Measurements from ENCODE around the gene PLAU.
"Not testable (repeated sequence)": the region's sequence is repeated elsewhere in the genome, so short reads cannot be mapped to it uniquely, and the experiment has no call there.

PLAU gene

GRCh38 chr10:73963533-73963932, 52.6 kb downstream of the PLAU start:
- not testable (repeated sequence) for H3K23ac ChIP-seq (ENCODE audit: low read length); H2AK5ac ChIP-seq (ENCODE audit: low read length); H2BK120ac ChIP-seq (ENCODE audit: insufficient read depth, low read length, poor library complexity); H4K8ac ChIP-seq (ENCODE audit: low read depth, low read length); H3K18ac ChIP-seq (ENCODE audit: low read length); H3K27me3 ChIP-seq (ENCODE audit: insufficient read depth, low read length); H3K4me3 ChIP-seq (ENCODE audit: low read depth, low read length); H3K4me2 ChIP-seq (ENCODE audit: low read length); H2BK5ac ChIP-seq (ENCODE audit: low read depth, low read length, poor library complexity); H3K27ac ChIP-seq (ENCODE audit: low read depth, low read length); H3K14ac ChIP-seq (ENCODE audit: low read length); H3K79me2 ChIP-seq (ENCODE audit: control insufficient read depth, insufficient read depth, low read length, poor library complexity); H3K4ac ChIP-seq (ENCODE audit: low read depth, low read length); DNase-seq; H4K91ac ChIP-seq (ENCODE audit: low read depth, low read length); H3K9ac ChIP-seq (ENCODE audit: low read length); H2AFZ ChIP-seq (ENCODE audit: insufficient read depth, low read length, poor library complexity); H2BK12ac ChIP-seq (ENCODE audit: low read length); H4K12ac ChIP-seq (ENCODE audit: low read depth, low read length); H3K36me3 ChIP-seq (ENCODE audit: control insufficient read depth in 1 of 2, insufficient read depth in 2 of 2, low read length in 2 of 2); H3K9me3 ChIP-seq (ENCODE audit: insufficient read depth, low read depth, low read length)
- WGBS (ENCODE audit: extremely low coverage, insufficient coverage, insufficient read length), result no CpG with 5 or more reads among the region's 12 CpGs
- Histone ChIP-seq H3K79me1 (ENCODE audit: low read length) (peaks cover 23% of the 10 kb centered on the region), H3K4me1 (ENCODE audit: control insufficient read depth in 1 of 2, insufficient read depth in 2 of 2, low read length in 2 of 2) (peaks cover 10 to 12% of the 10 kb centered on the region in 2 experiments)

- Histone ChIP-seq H3K9ac (ENCODE audit: low read length) (no peak overlapping the region), H3K18ac (ENCODE audit: low read length) (no peak overlapping the region), H2BK120ac (ENCODE audit: insufficient read depth, low read length, poor library complexity) (no peak overlapping the region), H3K79me1 (ENCODE audit: low read length) (peaks cover 23% of the 10 kb centered on the region), H4K91ac (ENCODE audit: low read depth, low read length) (no peak overlapping the region), H3K14ac (ENCODE audit: low read length) (no peak overlapping the region), H2BK5ac (ENCODE audit: low read depth, low read length, poor library complexity) (no peak overlapping the region), H2AK5ac (ENCODE audit: low read length) (no peak overlapping the region), H3K36me3 (ENCODE audit: control insufficient read depth in 1 of 2, insufficient read depth in 2 of 2, low read length in 2 of 2) (no peaks in the 10 kb centered on the region), H3K27ac (ENCODE audit: low read depth, low read length) (no peak overlapping the region), H3K4me2 (ENCODE audit: low read length) (no peak overlapping the region), H4K12ac (ENCODE audit: low read depth, low read length) (no peak overlapping the region), H3K27me3 (ENCODE audit: insufficient read depth, low read length) (no peaks in the 10 kb centered on the region), H3K4ac (ENCODE audit: low read depth, low read length) (no peak overlapping the region), H3K79me2 (ENCODE audit: control insufficient read depth, insufficient read depth, low read length, poor library complexity) (no peaks in the 10 kb centered on the region), H4K8ac (ENCODE audit: low read depth, low read length) (no peak overlapping the region), H3K9me3 (ENCODE audit: insufficient read depth, low read depth, low read length) (no peaks in the 10 kb centered on the region), H2AFZ (ENCODE audit: insufficient read depth, low read length, poor library complexity) (no peak overlapping the region), H3K4me3 (ENCODE audit: low read depth, low read length) (no peak overlapping the region), H2BK12ac (ENCODE audit: low read length) (no peak overlapping the region), H3K4me1 (ENCODE audit: control insufficient read depth in 1 of 2, insufficient read depth in 2 of 2, low read length in 2 of 2) (peaks cover 10 to 12% of the 10 kb centered on the region in 2 experiments), H3K23ac (ENCODE audit: low read length) (no peak overlapping the region)
- no peak for DNase-seq
- WGBS (ENCODE audit: extremely low coverage, insufficient coverage, insufficient read length), result no CpG with 5 or more reads among the region's 2 CpGs
These were observed 53.8 kb downstream of the PLAU start for GRCh38 chr10:73964743-73965142.

GRCh38 chr10:73965267-73965889, 54.4 kb downstream of the PLAU start:
- Histone ChIP-seq H3K4ac (ENCODE audit: low read depth, low read length) (peak overlapping the region; percentile 1), H3K4me2 (ENCODE audit: low read length) (peak overlapping the region; percentile 32), H3K27ac (ENCODE audit: low read depth, low read length) (peak overlapping the region; percentile 82), H2AFZ (ENCODE audit: insufficient read depth, low read length, poor library complexity) (peak overlapping the region; percentile 1), H3K18ac (ENCODE audit: low read length) (peak overlapping the region; percentile 46), H2BK12ac (ENCODE audit: low read length) (peak overlapping the region; percentile 69), H3K79me1 (ENCODE audit: low read length) (peaks cover 23% of the 10 kb centered on the region), H2BK120ac (ENCODE audit: insufficient read depth, low read length, poor library complexity) (peak overlapping the region; percentile 50), H4K8ac (ENCODE audit: low read depth, low read length) (peak overlapping the region; percentile 59), H3K14ac (ENCODE audit: low read length) (peak overlapping the region; percentile 42), H4K91ac (ENCODE audit: low read depth, low read length) (peak overlapping the region; percentile 71), H4K12ac (ENCODE audit: low read depth, low read length) (peak overlapping the region; percentile 0), H3K4me1 (ENCODE audit: control insufficient read depth in 1 of 2, insufficient read depth in 2 of 2, low read length in 2 of 2) (peaks cover 10 to 12% of the 10 kb centered on the region in 2 experiments), H2BK5ac (ENCODE audit: low read depth, low read length, poor library complexity) (peak overlapping the region; percentile 63), H2AK5ac (ENCODE audit: low read length) (peak overlapping the region; percentile 64)
- H3K9ac ChIP-seq (ENCODE audit: low read length); H3K79me2 ChIP-seq (ENCODE audit: control insufficient read depth, insufficient read depth, low read length, poor library complexity); DNase-seq; H3K27me3 ChIP-seq (ENCODE audit: insufficient read depth, low read length); H3K9me3 ChIP-seq (ENCODE audit: insufficient read depth, low read depth, low read length); H3K36me3 ChIP-seq (ENCODE audit: control insufficient read depth in 1 of 2, insufficient read depth in 2 of 2, low read length in 2 of 2); H3K23ac ChIP-seq (ENCODE audit: low read length); H3K4me3 ChIP-seq (ENCODE audit: low read depth, low read length): not testable (repeated sequence)
- WGBS (ENCODE audit: extremely low coverage, insufficient coverage, insufficient read length), result no CpG with 5 or more reads among the region's 12 CpGs

- peak overlapping the region; percentile 85 for H2BK120ac ChIP-seq (ENCODE audit: insufficient read depth, low read length, poor library complexity)
- peak overlapping the region; percentile 0 for H4K12ac ChIP-seq (ENCODE audit: low read depth, low read length)
- peak overlapping the region; percentile 73 for H2BK5ac ChIP-seq (ENCODE audit: low read depth, low read length, poor library complexity)
- no peak overlapping the region for H3K9ac ChIP-seq (ENCODE audit: low read length)
- H3K27me3 ChIP-seq (ENCODE audit: insufficient read depth, low read length), result no peaks in the 10 kb centered on the region
- no peaks in the 10 kb centered on the region for H3K36me3 ChIP-seq (ENCODE audit: control insufficient read depth in 1 of 2, insufficient read depth in 2 of 2, low read length in 2 of 2)
- H3K23ac ChIP-seq (ENCODE audit: low read length), result no peak overlapping the region
- peak overlapping the region; percentile 46 for H3K18ac ChIP-seq (ENCODE audit: low read length)
- H2AFZ ChIP-seq (ENCODE audit: insufficient read depth, low read length, poor library complexity), result peak overlapping the region; percentile 1
- no peaks in the 10 kb centered on the region for H3K9me3 ChIP-seq (ENCODE audit: insufficient read depth, low read depth, low read length)
- peaks cover 23% of the 10 kb centered on the region for H3K79me1 ChIP-seq (ENCODE audit: low read length)
- peak overlapping the region; percentile 1 for H3K4ac ChIP-seq (ENCODE audit: low read depth, low read length)
- peak overlapping the region; percentile 87 for H3K27ac ChIP-seq (ENCODE audit: low read depth, low read length)
- peak overlapping the region; percentile 71 for H4K91ac ChIP-seq (ENCODE audit: low read depth, low read length)
- peaks cover 10 to 12% of the 10 kb centered on the region in 2 experiments for H3K4me1 ChIP-seq (ENCODE audit: control insufficient read depth in 1 of 2, insufficient read depth in 2 of 2, low read length in 2 of 2)
- H3K4me2 ChIP-seq (ENCODE audit: low read length), result peak overlapping the region; percentile 32
- H2BK12ac ChIP-seq (ENCODE audit: low read length), result peak overlapping the region; percentile 69
- H3K79me2 ChIP-seq (ENCODE audit: control insufficient read depth, insufficient read depth, low read length, poor library complexity), result no peaks in the 10 kb centered on the region
- peak overlapping the region; percentile 46 for H3K14ac ChIP-seq (ENCODE audit: low read length)
- WGBS (ENCODE audit: extremely low coverage, insufficient coverage, insufficient read length), result no CpG with 5 or more reads among the region's 16 CpGs
- H2AK5ac ChIP-seq (ENCODE audit: low read length), result peak overlapping the region; percentile 64
- peak; percentile 88 to 92 for DNase-seq
- H3K4me3 ChIP-seq (ENCODE audit: low read depth, low read length), result no peak overlapping the region
- H4K8ac ChIP-seq (ENCODE audit: low read depth, low read length), result peak overlapping the region; percentile 59
These were observed 55.2 kb downstream of the PLAU start for GRCh38 chr10:73965890-73966768.
